Duodenal mucosa (tissue), 2 donors: ENCODE measurements around the gene CSTF1.
A peak's percentile ranks its signal among the peaks of the same experiment; 100 is the strongest.

Source experiments
- H3K27ac ChIP-seq: one replicate; pipeline ENCODE4 v1.7.0; 2013; ENCODE audit warnings: low read depth, low read length
- H3K27me3 ChIP-seq, 2 donors: one replicate each; pipeline ENCODE4 v1.7.0; 2013; ENCODE audit warnings: low read length in 2 of 2, control low read depth in 1 of 2; ENCODE audit not compliant: insufficient read depth in 2 of 2, control insufficient read depth in 1 of 2
- H3K36me3 ChIP-seq, 2 donors: one replicate each; pipeline ENCODE4 v1.7.0; 2013; ENCODE audit warnings: low read length in 2 of 2, control low read depth in 1 of 2; ENCODE audit not compliant: insufficient read depth in 2 of 2, control insufficient read depth in 1 of 2
- H3K4me1 ChIP-seq, 2 donors: one replicate each; pipeline ENCODE4 v1.7.0; 2013; ENCODE audit warnings: low read length in 2 of 2, control low read depth in 1 of 2; ENCODE audit not compliant: insufficient read depth in 2 of 2, control insufficient read depth in 1 of 2
- H3K4me3 ChIP-seq, 2 donors: one replicate each; pipeline ENCODE4 v1.7.0; 2013; ENCODE audit warnings: low read length in 2 of 2, low read depth in 1 of 2
- H3K9ac ChIP-seq, 2 donors: one replicate each; pipeline ENCODE4 v1.7.0; 2013; ENCODE audit warnings: low read length in 2 of 2, low read depth in 1 of 2
- H3K9me3 ChIP-seq, 2 donors: one replicate each; pipeline ENCODE4 v1.7.0; 2013; ENCODE audit warnings: low read length in 2 of 2, control low read depth in 1 of 2; ENCODE audit not compliant: control insufficient read depth in 1 of 2

The CSTF1 gene

DNA sequence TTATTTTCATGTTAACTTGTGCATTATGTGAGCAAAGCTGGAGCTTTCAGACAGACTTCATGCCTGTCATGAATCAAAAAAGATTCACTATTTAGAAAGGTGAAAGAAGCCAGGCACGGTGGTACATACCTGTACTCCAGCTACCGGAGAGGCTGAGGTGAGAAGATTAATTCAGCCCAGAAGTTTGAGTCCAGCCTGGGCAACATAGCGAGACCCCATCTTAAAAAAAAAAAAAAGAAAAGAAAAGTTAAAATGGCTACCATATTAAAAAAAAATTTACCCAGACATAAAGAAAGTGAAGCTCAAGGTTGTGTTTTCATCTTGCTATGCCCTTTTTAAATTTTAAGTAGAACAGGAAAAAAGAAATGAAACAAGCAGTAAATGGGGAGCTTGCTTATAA lies 20.5 kb downstream of the CSTF1 start:
- Histone ChIP-seq H3K4me1 (peaks cover 10% of the 10 kb centered on the region in 2 donors), H3K4me3 (peak overlapping the region; percentile 41 to 46)

GRCh38 chr20:56414842-56415765 lies 22.7 kb downstream of the CSTF1 start:
- peak overlapping the region in 1 of 2 donors; percentile 24 for H3K4me3 ChIP-seq
- H3K9me3 ChIP-seq, result no peaks in the 10 kb centered on the region
- peaks cover 0 to 3% of the 10 kb centered on the region in 2 donors for H3K36me3 ChIP-seq
- no peak overlapping the region for H3K27ac ChIP-seq
- H3K4me1 ChIP-seq, result peaks cover 10% of the 10 kb centered on the region in 2 donors
- no peaks in the 10 kb centered on the region for H3K27me3 ChIP-seq
- H3K9ac ChIP-seq, result no peak overlapping the region

More for the DNA sequence above, 20.5 kb downstream of the CSTF1 start:
- Histone ChIP-seq H3K9me3 (no peaks in the 10 kb centered on the region), H3K27me3 (no peaks in the 10 kb centered on the region), H3K36me3 (peaks cover 0 to 8% of the 10 kb centered on the region in 2 donors), H3K9ac (peak overlapping the region in 1 of 2 donors; percentile 1), H3K27ac (no peak overlapping the region)

DNA sequence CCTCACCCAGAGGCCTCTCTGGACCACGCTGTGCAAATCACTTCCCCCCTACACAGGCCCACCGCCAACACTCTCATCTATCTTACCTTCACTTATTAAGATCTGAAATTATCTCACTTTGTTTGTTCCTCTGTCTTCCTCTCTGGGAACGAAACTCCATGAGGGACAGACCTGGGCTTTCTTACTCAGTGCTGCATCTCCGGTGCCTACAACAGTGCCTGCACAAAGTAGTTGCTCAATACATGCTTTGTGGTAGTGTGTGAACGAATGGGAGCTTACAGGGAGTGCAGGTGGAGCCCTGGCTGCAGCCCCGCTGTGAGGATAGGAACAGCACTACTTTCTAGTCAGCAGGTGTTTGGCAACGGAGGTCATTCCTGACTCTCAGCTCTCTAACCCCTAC lies 25.0 kb downstream of the CSTF1 start:
- H3K9me3 ChIP-seq, result no peaks in the 10 kb centered on the region
- no peak overlapping the region for H3K9ac ChIP-seq
- no peak overlapping the region for H3K4me3 ChIP-seq
- no peaks in the 10 kb centered on the region for H3K27me3 ChIP-seq
- H3K4me1 ChIP-seq, result peaks cover 1 to 6% of the 10 kb centered on the region in 2 donors
- H3K36me3 ChIP-seq, result peaks cover 0 to 3% of the 10 kb centered on the region in 2 donors
- H3K27ac ChIP-seq, result no peak overlapping the region

- H3K9me3 ChIP-seq, result no peaks in the 10 kb centered on the region
- no peaks in the 10 kb centered on the region for H3K27me3 ChIP-seq
- H3K9ac ChIP-seq, result no peak overlapping the region
- H3K36me3 ChIP-seq, result peaks cover 0 to 3% of the 10 kb centered on the region in 2 donors
- H3K27ac ChIP-seq, result no peak overlapping the region
- H3K4me1 ChIP-seq, result peaks cover 3 to 6% of the 10 kb centered on the region in 2 donors
- no peak overlapping the region for H3K4me3 ChIP-seq
Observed at GRCh38 chr20:56417911-56418310, 25.5 kb downstream of the CSTF1 start.

DNA sequence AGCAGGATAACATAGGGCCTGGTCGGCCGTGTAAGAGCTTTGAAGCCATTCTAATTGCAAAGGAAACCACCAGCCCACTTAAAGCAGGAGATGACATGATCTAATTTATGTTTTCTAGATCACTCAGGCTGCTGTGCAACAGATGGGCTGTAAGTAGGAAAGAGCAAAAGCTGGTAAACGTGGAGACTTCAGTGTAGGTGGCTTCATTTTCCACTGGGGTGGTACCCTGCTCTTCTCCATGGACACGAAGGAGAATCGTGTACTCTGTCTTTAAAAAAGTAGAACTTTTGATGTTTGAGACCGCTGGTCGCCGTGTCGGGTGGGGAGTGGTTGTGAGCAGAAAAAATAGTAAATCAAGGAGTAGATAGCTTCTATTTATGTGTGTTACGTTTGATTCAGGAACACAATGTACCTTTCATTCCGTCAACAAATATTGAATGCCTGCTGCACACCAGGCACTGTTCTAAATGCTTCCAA lies 26.0 kb downstream of the CSTF1 start:
- Histone ChIP-seq H3K4me3 (no peak overlapping the region), H3K27ac (no peak overlapping the region), H3K4me1 (peaks cover 4 to 6% of the 10 kb centered on the region in 2 donors), H3K27me3 (no peaks in the 10 kb centered on the region), H3K9me3 (no peaks in the 10 kb centered on the region), H3K9ac (peak overlapping the region in 1 of 2 donors; percentile 2), H3K36me3 (peaks cover 0 to 3% of the 10 kb centered on the region in 2 donors)

DNA sequence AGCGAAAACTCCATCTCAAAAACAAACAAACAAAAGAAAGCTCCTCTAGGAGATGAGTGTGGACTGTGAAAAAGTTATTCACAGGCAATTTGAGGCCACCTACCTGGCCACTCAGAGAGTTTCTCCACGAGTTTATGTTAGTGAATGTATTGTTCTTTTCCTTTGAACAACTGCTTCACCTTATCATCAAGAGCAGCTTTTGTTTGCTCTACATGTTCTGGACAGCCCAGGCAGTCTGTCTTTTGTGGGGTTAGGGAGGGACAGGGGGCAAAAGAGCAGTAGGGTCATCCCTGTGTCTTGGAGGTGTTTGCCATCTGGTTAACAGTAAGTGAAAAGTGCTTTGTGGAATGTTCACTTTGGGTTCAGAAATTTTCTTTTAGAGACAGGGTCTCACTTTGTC lies 27.6 kb downstream of the CSTF1 start:
- Histone ChIP-seq H3K9me3 (no peaks in the 10 kb centered on the region), H3K4me1 (peaks cover 4 to 6% of the 10 kb centered on the region in 2 donors), H3K36me3 (peaks cover 0 to 3% of the 10 kb centered on the region in 2 donors), H3K27ac (no peak overlapping the region), H3K4me3 (no peak overlapping the region), H3K9ac (no peak overlapping the region), H3K27me3 (no peaks in the 10 kb centered on the region)

DNA sequence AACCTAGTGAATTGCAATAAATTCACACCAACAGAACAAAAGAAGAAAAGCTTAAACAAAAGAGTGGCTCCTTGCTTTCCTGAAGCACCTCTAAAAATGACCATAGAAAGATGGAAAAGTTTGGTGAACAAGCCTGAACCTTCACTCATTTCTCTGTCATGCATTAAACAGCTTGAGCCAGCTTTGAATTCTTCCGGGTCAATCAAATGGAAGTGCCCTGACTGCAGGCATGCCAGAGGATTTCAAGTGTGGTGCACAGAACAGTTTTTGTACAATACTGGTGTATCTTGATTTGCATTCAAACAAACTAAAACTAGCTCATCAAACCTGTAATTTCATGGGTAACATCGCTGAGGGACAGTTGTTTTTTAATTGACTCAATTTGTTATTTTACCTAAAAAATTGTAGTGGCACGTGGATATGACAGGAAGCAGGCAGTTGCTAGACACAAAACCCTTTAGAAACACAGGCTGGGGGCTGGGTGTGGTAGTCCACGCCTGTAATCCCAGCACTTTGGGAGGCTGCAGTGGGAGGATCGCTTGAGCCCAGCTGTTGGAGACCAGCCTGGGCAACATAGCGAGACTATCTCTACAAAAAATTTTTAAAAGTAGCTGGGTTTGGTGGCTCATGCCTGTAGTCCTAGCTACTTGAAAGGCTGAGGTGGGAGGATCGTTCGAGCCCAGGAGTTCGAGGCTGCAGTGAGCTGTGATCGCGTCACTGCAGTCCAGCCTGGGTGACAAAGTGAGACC lies 28.7 kb downstream of the CSTF1 start:
- Histone ChIP-seq H3K27me3 (no peaks in the 10 kb centered on the region), H3K27ac (no peak overlapping the region), H3K9me3 (no peaks in the 10 kb centered on the region)

DNA sequence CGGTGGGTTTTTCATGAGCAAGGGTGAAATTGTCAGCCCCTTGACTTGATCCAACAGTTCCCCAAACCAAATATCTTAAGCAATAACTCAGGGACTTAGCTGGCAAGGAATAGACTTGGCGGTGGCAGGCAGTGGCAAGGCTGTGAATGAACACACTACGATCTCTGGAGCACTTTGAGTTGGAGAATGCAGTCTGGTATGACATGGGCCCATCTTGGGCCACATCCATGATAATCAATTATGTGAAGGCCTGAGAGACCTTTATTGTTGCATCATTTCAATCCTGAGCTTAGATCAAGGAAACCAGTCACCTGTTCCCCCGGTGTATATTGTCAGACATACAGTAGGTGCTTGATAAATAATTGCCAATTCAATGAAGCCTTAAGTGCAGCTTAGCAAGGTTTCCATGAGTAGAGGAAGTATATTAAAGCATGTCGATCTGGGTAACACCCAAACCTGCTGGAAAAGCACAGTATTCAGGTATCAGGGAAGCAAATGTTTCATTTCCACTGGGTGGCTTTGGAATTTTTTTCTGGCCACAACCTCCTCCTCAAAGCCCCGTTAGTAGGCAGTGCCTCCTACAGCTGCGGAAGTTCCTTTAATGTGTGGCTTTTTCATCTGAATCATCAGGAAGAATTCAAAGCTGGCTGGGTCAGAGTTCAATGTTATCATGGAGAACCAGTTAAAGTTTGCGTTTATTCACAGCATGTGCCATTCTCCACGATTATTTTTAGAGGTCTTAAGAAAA lies 29.8 kb downstream of the CSTF1 start:
- Histone ChIP-seq H3K27ac (no peak overlapping the region), H3K36me3 (no peaks in the 10 kb centered on the region), H3K4me1 (peaks cover 4 to 6% of the 10 kb centered on the region in 2 donors), H3K4me3 (no peak overlapping the region), H3K9ac (no peak overlapping the region), H3K9me3 (no peaks in the 10 kb centered on the region), H3K27me3 (no peaks in the 10 kb centered on the region)

More for the DNA sequence above, 28.7 kb downstream of the CSTF1 start:
- Histone ChIP-seq H3K9ac (no peak overlapping the region), H3K4me1 (peaks cover 4 to 6% of the 10 kb centered on the region in 2 donors), H3K4me3 (no peak overlapping the region), H3K36me3 (peaks cover 0 to 3% of the 10 kb centered on the region in 2 donors)

GRCh38 chr20:56422824-56423189 lies 30.4 kb downstream of the CSTF1 start:
- Histone ChIP-seq H3K9ac (no peak overlapping the region), H3K4me3 (no peak overlapping the region), H3K36me3 (no peaks in the 10 kb centered on the region), H3K27me3 (no peaks in the 10 kb centered on the region), H3K27ac (no peak overlapping the region), H3K4me1 (peaks cover 4 to 6% of the 10 kb centered on the region in 2 donors), H3K9me3 (no peaks in the 10 kb centered on the region)
